Pancreas (tissue), 10 donors: ENCODE data around the gene LCA5L. TPM values are rescaled to one million over a fixed set of nuclear protein-coding genes. Genes with fewer than 3 reads are reported as not detected.
"Not testable (repeated sequence)": the region's sequence is repeated elsewhere in the genome, so short reads cannot be mapped to it uniquely, and the experiment has no call there.

ENCODE experiments used
- ATAC-seq, 4 donors: fragments of 200-7000 bp; cut with Tn5 transposase; one replicate each; pipeline versions ENCODE4 v1.8.0 to v1.9.1; 2020; ENCODE audit warnings: mild to moderate bottlenecking in 4 of 4, moderate library complexity in 4 of 4
- DNase-seq, 6 donors: peaks; one replicate each; pipeline ENCODE4 v3.0.0-alpha.2; 2020
- FAIRE-seq: peaks from 2 replicates; lab custom pipeline; 2012; peaks lifted over from hg19 to GRCh38; lab: Jason Lieb, UNC
- H3K27ac ChIP-seq, 4 donors: fragments of 200-600 bp; sonication (generic); 1 replicate in 3 of 4; 2 replicates in 1 of 4; pipeline versions ENCODE4 v1.5.0 to v1.8.0; 2020
- H3K27me3 ChIP-seq, 4 donors: fragments of 200-600 bp; one replicate each; pipeline ENCODE4 v1.8.0; 2021
- H3K36me3 ChIP-seq, 3 donors: fragments of 200-600 bp; sonication (generic) in 1 of 3; one replicate each; pipeline versions ENCODE4 v1.5.0 to v1.8.0; 2020 to 2021
- H3K4me1 ChIP-seq, 3 donors: fragments of 200-600 bp; one replicate each; pipeline ENCODE4 v1.8.0; 2021
- H3K4me3 ChIP-seq, 4 donors: fragments of 200-600 bp; sonication (generic) in 2 of 4; one replicate each; pipeline versions ENCODE4 v1.5.0 to v1.8.0; 2020 to 2021
- H3K9me3 ChIP-seq, 4 donors: fragments of 200-600 bp; one replicate each; pipeline ENCODE4 v1.8.0; 2021
- WGBS, 2 donors: extraction: QIAGEN DNeasy Blood & Tissue Kit; methylation state at CpG; one replicate each; pipeline ENCODE4 v1.1.7; 2013; 5-methylcytosine and 5-hydroxymethylcytosine counted together
- intact Hi-C, 3 donors: fragments of 100-400 bp; cut with DNase I; formaldehyde crosslinking; loops; one replicate each; pipeline versions ENCODE4 v1.11.1 to v1.14.2; 2022
- polyA plus RNA-seq, 2 donors: library from polyadenylated mRNA; stranded (reverse); fragments of 200-250 nt; gene quantifications; one replicate each; pipeline ENCODE4 v1.2.3, GENCODE V29; 2013
- total RNA-seq, 6 donors: library from RNA; stranded (reverse); fragmentation: NEBNext Ultra II Directional in 4 of 6; extraction: Animal tissue kit (Norgen Biotek cat#: 25700) in 4 of 6; gene quantifications; one replicate each; pipeline versions ENCODE4 v1.2.1 to v1.2.4, GENCODE V29; 2021 to 2023
- TF ChIP-seq, protein P1 (sequence below), 4 donors: fragments of 200-600 bp; sonication (generic) in 3 of 4; IDR thresholded peaks; one replicate each; pipeline versions ENCODE4 v1.5.0 to v1.8.0; 2021; ENCODE audit warnings: antibody characterized with exemption in 4 of 4
- donor health status: healthy with polysubstance abuse.
- donor health status: DM: no; HTN: no; CAD: no; lungs with moderate emphysema.
- donor health status: DM: no; HTN: no; CAD: no.
- donor health status: control.
- donor health status: control.
- donor health status: Bipolar disorder and iron deficiency.
- donor health status: DM: yes; HTN: yes; CAD: no.
- donor health status: DM: no; HTN: no; CAD: no.
- donor health status: DM: no; HTN: no; CAD: no.
- donor health status: DM: yes; HTN: yes; CAD: no.

The LCA5L gene
- total and polyA plus RNA-seq, 8 donors, result 0.72 to 1.8 (median 1.3) TPM

DNA sequence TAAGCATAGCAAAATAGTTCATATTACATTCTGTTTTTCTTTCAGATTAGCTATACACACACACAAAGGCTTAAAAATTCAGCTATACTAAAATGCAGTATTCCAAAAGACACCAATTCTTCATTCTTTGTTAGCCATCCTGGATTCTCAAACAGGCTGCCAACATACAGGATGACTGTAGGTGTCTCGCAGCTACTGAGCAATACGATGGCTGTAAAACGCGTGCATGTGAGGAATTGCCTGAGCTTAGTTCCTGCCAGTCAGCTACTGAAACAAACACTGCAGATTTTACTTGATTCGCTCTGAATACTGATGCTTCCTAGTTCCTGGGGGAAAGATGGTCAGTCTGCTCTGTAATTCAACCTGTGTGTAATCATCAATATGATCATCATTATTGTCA is 71.9 kb downstream of the LCA5L start:
- peak in 3 of 4 donors; percentile 48 to 66 (median 52) for ATAC-seq
- 31 to 48% methylated on average over 5 of the region's 5 CpGs for WGBS, 2 donors
- DNase-seq, result no peak

DNA sequence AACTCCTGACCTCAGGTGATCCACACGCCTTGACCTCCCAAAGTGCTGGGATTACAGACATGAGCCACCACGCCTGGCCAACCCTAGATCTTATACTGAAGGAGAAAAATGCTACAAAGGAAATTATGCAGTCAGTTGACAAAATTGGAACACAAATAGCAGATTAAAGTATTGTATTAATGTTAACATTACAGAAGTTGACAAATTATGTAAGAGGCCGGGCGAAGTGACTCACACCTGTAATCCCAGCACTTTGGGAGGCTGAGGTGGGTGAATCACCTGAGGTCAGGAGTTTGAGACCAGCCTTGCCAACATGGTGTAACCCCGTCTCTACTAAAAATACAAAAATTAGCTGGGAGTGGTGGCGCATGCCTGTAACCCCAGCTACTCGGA is 75.7 kb downstream of the LCA5L start:
- intact Hi-C loops, DNase-seq, H3K4me3 ChIP-seq, H3K9me3 ChIP-seq, H3K4me1 ChIP-seq, FAIRE-seq, H3K36me3 ChIP-seq, H3K27me3 ChIP-seq, H3K27ac ChIP-seq: not testable (repeated sequence)
- WGBS, 2 donors, result 68 to 76% methylated on average over 7 of the region's 7 CpGs
- peak in 1 of 4 donors; percentile 11 for ATAC-seq

More for the DNA sequence above, 71.9 kb downstream of the LCA5L start:
- H3K27me3 ChIP-seq, result no peaks in the 10 kb centered on the region
- H3K27ac ChIP-seq, result no peak overlapping the region
- H3K9me3 ChIP-seq, result no peaks in the 10 kb centered on the region
- H3K4me3 ChIP-seq, result no peak overlapping the region
- TF ChIP-seq, protein P1, sequence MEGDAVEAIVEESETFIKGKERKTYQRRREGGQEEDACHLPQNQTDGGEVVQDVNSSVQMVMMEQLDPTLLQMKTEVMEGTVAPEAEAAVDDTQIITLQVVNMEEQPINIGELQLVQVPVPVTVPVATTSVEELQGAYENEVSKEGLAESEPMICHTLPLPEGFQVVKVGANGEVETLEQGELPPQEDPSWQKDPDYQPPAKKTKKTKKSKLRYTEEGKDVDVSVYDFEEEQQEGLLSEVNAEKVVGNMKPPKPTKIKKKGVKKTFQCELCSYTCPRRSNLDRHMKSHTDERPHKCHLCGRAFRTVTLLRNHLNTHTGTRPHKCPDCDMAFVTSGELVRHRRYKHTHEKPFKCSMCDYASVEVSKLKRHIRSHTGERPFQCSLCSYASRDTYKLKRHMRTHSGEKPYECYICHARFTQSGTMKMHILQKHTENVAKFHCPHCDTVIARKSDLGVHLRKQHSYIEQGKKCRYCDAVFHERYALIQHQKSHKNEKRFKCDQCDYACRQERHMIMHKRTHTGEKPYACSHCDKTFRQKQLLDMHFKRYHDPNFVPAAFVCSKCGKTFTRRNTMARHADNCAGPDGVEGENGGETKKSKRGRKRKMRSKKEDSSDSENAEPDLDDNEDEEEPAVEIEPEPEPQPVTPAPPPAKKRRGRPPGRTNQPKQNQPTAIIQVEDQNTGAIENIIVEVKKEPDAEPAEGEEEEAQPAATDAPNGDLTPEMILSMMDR (IDR thresholded peaks at IDR 0.05), result no peak
- no peaks in the 10 kb centered on the region for H3K4me1 ChIP-seq
- FAIRE-seq, result no peak
- no peaks in the 10 kb centered on the region for H3K36me3 ChIP-seq
- intact Hi-C loops, result no loop called here

DNA sequence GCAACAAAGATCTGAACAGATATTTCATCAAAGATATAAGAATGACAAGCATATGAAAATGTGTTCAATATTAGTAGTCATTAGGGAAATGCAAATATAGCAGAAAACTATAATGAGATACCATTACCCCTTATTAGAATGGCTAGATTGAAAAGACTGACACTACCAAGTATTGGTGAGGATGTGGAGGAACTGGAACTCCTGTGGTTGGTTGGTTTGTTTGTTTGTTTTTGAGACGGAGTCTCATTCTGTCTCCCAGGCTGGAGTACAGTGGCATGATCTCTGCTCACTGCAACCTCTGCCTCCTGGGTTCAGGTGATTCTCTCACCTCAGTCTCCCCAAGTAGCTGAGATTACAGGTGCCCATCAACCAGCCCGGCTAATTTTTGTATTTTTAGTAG is 77.8 kb downstream of the LCA5L start:
- intact Hi-C loops, result no loop called here
- no peak for ATAC-seq
- Histone ChIP-seq H3K36me3 (no peaks in the 10 kb centered on the region), H3K27ac (no peak overlapping the region), H3K27me3 (no peaks in the 10 kb centered on the region), H3K9me3 (no peaks in the 10 kb centered on the region), H3K4me1 (no peaks in the 10 kb centered on the region), H3K4me3 (no peak overlapping the region)
- DNase-seq, result no peak
- FAIRE-seq, result no peak
- 92 to 94% methylated on average over 2 of the region's 2 CpGs for WGBS, 2 donors
- TF ChIP-seq, protein P1 (IDR thresholded peaks at IDR 0.05), result no peak

DNA sequence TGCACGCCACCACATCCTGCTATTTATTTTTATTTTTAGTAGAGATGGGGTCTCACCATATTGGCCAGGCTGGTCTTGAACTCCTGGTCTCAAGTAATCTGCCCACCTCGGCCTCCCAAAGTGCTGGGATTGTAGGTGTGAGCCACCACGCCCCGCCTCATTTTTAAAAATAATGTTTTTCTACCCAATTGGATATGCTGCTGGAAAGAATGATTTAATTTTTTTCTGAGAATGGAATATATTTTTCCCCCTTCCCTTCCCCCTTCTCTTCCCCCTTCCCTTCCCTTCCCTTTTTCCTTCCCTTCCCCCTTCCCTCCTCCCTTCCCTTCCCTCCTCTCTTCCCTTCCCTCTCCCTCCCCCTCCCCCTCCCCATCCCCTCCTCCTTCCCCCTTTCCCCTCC is 79.0 kb downstream of the LCA5L start:
- Histone ChIP-seq H3K4me3 (no peak overlapping the region), H3K9me3 (no peaks in the 10 kb centered on the region), H3K4me1 (no peaks in the 10 kb centered on the region), H3K27me3 (no peaks in the 10 kb centered on the region), H3K36me3 (no peaks in the 10 kb centered on the region), H3K27ac (no peak overlapping the region)
- 90 to 93% methylated on average over 4 of the region's 4 CpGs for WGBS, 2 donors
- no peak for ATAC-seq
- no peak for FAIRE-seq
- intact Hi-C loops, result no loop called here
- TF ChIP-seq, protein P1 (IDR thresholded peaks at IDR 0.05), result no peak
- DNase-seq, result no peak

DNA sequence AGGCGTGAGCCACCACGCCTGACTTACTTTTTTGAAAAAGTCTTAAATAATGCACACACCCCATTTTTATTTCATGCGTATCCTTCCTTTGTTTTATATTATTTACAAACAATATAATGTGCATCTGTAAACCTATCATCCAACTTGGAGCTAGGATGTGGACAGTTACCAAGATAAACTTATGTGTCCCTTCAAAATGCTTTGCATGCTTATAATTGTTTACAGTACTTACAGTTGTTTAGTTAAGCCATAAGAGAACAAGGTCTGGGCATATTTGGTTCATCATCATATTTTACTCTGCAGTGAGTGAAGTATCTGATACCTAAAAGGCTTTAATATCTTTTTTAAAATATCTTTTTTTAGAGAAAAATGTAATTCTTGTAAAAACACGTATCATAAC is 80.6 kb downstream of the LCA5L start:
- intact Hi-C loops, result no loop called here
- Histone ChIP-seq H3K9me3 (no peaks in the 10 kb centered on the region), H3K4me1 (no peaks in the 10 kb centered on the region), H3K27me3 (no peaks in the 10 kb centered on the region), H3K36me3 (no peaks in the 10 kb centered on the region), H3K27ac (no peak overlapping the region), H3K4me3 (no peak overlapping the region)
- no peak for ATAC-seq
- DNase-seq, result no peak
- no peak for FAIRE-seq
- TF ChIP-seq, protein P1 (IDR thresholded peaks at IDR 0.05), result no peak
- 89 to 96% methylated on average over 4 of the region's 4 CpGs for WGBS, 2 donors
